Measurements from ENCODE around the gene PILRA.
"Not testable (repeated sequence)": the region's sequence is repeated elsewhere in the genome, so short reads cannot be mapped to it uniquely, and the experiment has no call there.

PILRA gene

DNA sequence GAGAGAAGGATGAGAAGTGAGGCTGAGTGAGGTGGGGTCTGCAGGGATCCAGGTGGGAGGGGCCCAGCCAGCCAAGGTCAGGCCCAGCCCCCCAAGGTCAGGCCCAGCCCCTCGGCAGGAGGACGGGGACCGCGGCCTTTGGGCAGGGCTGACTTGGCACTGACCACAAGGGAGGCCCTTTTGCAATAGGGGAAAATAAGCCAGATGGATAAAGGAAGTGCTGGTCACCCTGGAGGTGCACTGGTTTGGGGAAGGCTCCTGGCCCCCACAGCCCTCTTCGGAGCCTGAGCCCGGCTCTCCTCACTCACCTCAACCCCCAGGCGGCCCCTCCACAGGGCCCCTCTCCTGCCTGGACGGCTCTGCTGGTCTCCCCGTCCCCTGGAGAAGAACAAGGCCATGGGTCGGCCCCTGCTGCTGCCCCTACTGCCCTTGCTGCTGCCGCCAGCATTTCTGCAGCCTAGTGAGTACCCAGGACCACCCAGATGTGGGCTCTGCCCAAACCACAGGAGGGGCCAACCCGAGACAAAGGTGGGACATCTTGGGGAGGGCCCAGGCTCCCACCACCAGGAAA, at the start of gene PILRA:
Gene PILRA (plus strand): TSS at position 227 of the 571 bp plus-strand sequence. CDS start 170 bp downstream, at position 397.
- in situ Hi-C loops (cut with MboI; ENCODE audit: low sequenced_read_pairs), result no loop called here

GRCh38 chr7:100324194-100324593, 49.1 kb upstream of the PILRA start:
- in situ Hi-C loops (cut with MboI; ENCODE audit: low sequenced_read_pairs), result not testable (repeated sequence)

DNA sequence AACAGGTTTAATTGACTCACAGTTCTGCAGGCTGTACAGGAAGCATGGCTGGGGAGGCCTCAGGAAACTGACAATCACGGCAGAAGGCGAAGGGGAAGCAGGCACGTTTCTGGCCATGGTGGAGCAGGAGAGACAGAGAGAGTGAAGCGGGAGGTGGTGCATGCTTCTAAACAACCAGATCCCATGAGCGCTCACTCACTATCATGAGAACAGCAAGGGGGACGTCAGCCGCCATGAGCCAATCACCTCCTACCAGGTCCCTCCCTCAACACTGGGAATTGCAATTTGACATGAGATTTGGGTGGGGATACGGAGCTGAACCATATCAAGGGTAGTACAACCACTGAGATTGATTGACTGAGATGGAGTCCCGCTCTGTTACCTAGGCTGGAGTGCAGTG, 47.6 kb upstream of the PILRA start:
- in situ Hi-C loops (cut with MboI; ENCODE audit: low sequenced_read_pairs), result not testable (repeated sequence)

GRCh38 chr7:100326914-100327313, 46.4 kb upstream of the PILRA start:
- in situ Hi-C loops (cut with MboI; ENCODE audit: low sequenced_read_pairs), result not testable (repeated sequence)

GRCh38 chr7:100335566-100336466, 37.5 kb upstream of the PILRA start:
- in situ Hi-C loops (cut with MboI; ENCODE audit: low sequenced_read_pairs), result not testable (repeated sequence)

DNA sequence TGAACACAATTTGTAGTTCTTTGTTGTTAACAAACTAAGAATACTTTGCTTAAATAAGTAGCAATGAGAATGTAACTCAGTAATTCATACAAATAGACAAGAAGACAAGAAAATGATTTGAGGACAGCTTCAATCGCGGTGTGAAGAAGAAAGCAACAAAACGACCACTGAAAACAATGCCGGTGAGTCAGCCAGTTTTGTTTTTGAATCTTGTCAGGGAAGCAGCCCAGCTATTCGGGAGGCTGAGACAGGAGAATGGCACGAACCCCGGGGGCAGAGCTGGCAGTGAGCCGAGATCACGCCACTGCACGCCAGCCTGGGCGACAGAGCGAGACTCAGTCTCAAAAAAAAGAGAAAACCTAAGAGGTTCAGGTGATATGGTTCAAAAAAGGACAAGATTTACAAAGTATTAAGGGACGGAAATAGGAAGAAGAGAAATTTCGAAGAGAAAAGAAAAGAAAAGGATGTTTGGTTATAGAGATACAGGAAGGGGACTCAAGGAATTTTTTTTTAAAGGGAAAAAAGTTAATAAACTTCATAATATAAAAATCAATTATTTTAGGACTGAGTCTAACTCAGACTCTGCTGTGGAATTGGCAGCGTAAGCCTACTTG, 35.1 kb upstream of the PILRA start:
- in situ Hi-C loops (cut with MboI; ENCODE audit: low sequenced_read_pairs), result not testable (repeated sequence)

- in situ Hi-C loops (cut with MboI; ENCODE audit: low sequenced_read_pairs), result not testable (repeated sequence)
Measured at GRCh38 chr7:100341286-100341685, 32.0 kb upstream of the PILRA start.

- in situ Hi-C loops (cut with MboI; ENCODE audit: low sequenced_read_pairs), result no loop called here
Measured at GRCh38 chr7:100342765-100343164, 30.5 kb upstream of the PILRA start.

DNA sequence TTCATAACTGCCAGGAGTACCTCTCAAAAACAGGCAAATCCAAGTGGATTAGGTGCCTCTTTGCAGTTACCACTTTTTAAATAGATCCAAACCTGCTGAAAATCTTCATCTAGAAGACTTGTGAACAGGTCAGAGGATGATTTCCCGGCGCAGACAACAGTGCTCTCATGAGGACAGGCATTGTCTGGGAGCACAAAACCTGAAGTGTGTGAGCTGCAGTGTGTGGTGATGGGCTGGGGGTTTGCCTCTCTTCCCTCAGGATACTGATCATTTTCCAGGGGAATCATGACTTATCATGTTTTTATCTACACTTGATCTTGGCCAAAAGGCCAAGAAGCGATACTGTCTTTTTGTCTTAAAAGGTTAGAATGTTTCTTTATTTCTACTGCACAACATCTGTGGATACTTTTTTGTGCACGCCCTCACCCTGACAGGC, 29.1 kb upstream of the PILRA start:
- in situ Hi-C loops (cut with MboI; ENCODE audit: low sequenced_read_pairs), result not testable (repeated sequence)

DNA sequence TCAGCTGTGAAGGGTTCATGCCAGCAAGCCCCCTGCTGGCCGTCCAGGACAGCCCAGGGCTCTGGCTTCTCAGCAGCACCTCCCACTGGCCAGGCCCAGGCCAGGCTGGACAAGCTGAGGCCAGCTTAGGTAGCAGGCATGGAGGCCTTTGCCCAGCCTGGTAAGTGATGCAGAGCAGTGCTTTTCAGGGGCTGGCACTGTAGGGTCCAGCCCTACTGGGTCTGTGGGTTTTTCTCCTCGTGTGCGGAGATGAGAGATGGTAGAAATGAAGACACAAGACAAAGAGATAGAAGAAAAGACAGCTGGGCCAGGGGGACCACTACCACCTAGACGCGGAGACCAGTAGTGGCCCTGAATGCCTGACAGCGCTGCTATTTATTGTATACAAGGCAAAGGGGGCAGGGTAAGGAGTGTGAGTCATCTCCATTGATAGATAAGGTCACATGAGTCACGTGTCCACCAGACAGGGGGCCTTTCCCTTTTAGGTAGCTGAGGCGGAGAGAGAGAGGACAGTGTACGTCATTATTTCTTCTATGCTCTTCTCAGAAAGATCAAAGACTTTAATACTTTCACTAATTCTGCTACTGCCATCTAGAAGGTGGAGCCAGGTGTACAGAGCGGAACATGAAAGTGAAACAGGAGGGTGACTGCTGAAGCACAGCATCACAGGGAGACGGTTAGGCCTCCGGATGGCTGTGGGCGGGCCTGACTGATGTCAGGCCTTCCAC, 28.6 kb upstream of the PILRA start:
- in situ Hi-C loops (cut with MboI; ENCODE audit: low sequenced_read_pairs), result not testable (repeated sequence)

- in situ Hi-C loops (cut with MboI; ENCODE audit: low sequenced_read_pairs), result not testable (repeated sequence)
Measured at GRCh38 chr7:100345288-100345672, 28.0 kb upstream of the PILRA start.

GRCh38 chr7:100346921-100347320, 26.4 kb upstream of the PILRA start:
- in situ Hi-C loops (cut with MboI; ENCODE audit: low sequenced_read_pairs), result no loop called here

DNA sequence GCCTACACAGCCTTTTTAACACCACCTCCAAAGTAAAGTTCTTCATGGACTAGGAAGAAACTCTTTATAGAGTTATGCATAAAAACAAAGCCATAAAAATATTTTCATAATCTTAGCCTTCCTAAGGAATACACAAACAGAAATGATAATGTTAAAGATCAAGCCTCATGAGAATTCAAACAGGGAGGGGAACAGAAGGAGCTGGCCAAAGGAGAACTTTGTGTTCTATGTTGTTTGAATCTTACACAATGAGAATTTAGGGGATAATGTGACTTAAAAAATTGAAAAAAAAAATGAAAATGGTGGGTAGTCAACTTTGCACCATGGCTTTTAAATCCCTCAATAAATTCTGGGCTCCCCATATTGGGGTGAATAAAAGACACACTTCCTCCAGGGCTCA, 24.5 kb upstream of the PILRA start:
- in situ Hi-C loops (cut with MboI; ENCODE audit: low sequenced_read_pairs), result no loop called here

- in situ Hi-C loops (cut with MboI; ENCODE audit: low sequenced_read_pairs), result loop anchor here (10.0 kb wide), 1 partner anchor 55 kb away; no protein-coding TSS in a partner anchor
Measured at GRCh38 chr7:100349757-100350156, 23.5 kb upstream of the PILRA start.

DNA sequence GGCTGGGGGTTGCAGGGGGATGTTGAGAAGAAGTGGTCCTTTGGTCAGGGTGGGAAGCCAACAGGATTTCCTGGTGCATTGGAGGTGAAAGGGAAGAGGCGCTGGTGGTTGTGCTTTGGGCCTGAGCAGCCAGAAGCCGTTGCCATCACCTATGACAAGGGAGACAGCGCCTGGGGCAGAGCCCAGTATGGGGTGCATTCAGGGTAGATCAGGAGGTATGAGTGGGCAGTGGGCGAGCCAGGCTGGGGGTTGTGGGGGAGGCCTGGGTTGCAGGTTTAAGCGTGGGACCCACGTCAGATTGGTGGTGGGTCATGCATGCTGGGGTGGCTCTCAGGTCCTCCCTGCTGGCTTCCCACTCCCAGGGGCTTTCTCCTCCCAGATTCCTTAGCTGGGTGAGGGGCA, 21.6 kb upstream of the PILRA start:
- in situ Hi-C loops (cut with MboI; ENCODE audit: low sequenced_read_pairs), result loop anchor here (10.0 kb wide), 1 partner anchor 53 kb away; no protein-coding TSS in a partner anchor

DNA sequence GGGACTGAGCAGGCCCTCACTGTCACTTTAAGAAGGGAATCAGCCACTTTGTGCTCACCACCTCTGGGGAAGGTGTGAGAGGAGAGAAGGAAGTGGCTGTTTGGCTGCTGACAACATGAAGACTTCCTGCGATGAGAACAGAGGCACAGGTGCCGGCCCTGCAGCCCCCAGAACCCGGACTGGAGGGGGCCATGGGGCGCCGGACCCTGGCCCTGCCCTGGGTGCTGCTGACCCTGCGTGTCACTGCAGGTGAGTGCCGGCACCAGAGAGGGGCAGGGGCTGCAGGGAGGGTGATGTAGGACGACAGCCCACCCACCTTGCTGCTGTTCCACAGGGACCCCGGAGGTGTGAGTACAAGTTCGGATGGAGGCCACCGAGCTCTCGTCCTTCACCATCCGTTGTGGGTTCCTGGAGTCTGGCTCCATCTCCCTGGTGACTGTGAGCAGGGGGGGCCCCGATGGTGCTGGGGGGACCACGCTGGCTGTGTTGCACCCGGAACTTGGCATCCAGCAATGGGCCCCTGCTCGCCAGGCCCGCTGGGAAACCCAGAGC, 21.0 kb upstream of the PILRA start:
- in situ Hi-C loops (cut with MboI; ENCODE audit: low sequenced_read_pairs), result loop anchor here (10.0 kb wide), 1 partner anchor 52 kb away; no protein-coding TSS in a partner anchor

DNA sequence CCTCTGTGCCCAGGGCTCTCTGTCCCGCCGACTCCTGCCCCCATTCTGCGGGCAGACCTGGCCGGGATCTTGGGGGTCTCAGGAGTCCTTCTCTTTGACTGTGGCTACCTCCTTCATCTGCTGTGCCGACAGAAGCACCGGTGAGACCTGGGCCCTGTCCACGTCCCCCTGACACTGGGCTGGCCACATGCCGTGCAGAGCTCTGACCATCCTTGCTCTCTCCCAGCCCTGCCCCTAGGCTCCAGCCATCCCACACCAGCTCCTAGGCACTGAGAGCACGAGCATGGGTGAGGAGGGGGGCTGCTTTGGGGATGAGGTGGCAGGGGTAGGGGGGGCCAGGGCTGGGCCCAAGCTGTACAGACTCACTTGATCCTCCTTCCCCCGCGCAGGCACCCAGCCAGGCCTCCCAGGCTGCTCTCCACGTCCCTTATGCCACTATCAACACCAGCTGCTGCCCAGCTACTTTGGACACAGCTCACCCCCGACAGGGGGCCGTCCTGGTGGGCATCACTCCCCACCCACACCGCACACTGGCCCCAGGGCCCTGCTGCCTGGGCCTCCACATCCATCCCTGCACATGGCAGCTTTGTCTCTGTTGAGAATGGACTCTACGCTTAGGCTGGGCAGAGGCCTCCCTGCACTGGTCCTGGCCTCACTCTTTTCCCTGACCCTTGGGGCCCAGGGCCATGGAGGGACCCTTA, 20.2 kb upstream of the PILRA start:
- in situ Hi-C loops (cut with MboI; ENCODE audit: low sequenced_read_pairs), result loop anchor here (10.0 kb wide), 1 partner anchor 52 kb away; no protein-coding TSS in a partner anchor

- in situ Hi-C loops (cut with MboI; ENCODE audit: low sequenced_read_pairs), result loop anchor here (10.0 kb wide), 1 partner anchor 51 kb away; no protein-coding TSS in a partner anchor
Measured at GRCh38 chr7:100353685-100354330, 19.5 kb upstream of the PILRA start.

- in situ Hi-C loops (cut with MboI; ENCODE audit: low sequenced_read_pairs), result loop anchor here (10.0 kb wide), 1 partner anchor 48 kb away; no protein-coding TSS in a partner anchor
Measured at GRCh38 chr7:100356416-100357068, 16.7 kb upstream of the PILRA start.
